Astrocyte (in vitro differentiated cells and primary cell): ENCODE measurements around the gene FARS2.

ENCODE experiments used
- CTCF ChIP-seq: IDR thresholded peaks from 2 replicates; pipeline ENCODE4 v1.5.1; 2011; ENCODE audit warnings: low read depth, mild to moderate bottlenecking, inconsistent platforms, low read length, moderate library complexity; ENCODE audit not compliant: insufficient read depth
- EZH2 ChIP-seq: IDR thresholded peaks from 2 replicates; pipeline ENCODE4 v1.6.1; 2012; ENCODE audit warnings: mild to moderate bottlenecking, low read length, inconsistent platforms; ENCODE audit not compliant: insufficient read depth

- TF ChIP-seq CTCF (no peak), EZH2 (no peak)
Measured at GRCh38 chr6:5818959-5819358, 557.6 kb downstream of the FARS2 start.
